ENCODE data around the gene FKRP. TPM values are rescaled to one million over a fixed set of nuclear protein-coding genes. Genes with fewer than 3 reads are reported as not detected.

FKRP gene
- total RNA-seq, 5 donors from 2014 or later (not counting 1 experiment from before 2014, with no cell fraction given), result 17.8 to 35.3 (median 23.6) TPM

DNA sequence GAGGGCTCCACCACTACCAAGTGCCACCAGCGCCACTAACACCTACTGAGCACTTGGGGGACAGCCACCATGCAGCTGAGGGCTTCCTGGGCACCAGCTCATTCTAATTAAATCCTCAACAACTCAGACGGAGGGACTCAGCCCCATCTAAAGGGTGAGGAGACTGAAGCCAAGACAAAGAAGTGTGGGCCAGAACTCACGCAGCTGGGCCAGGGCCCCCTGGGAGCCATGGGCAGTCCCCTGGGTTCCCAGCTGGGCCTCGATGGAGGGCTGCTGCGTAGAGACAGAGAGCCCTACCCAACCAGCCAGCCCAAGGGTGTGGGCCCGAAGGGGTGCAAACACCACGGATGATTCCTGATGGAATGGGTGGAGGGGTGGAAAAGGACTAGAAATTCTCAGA lies 16.2 kb upstream of the FKRP start:
- ChIA-PET CTCF (interaction anchor here (0.7 to 3.5 kb wide), 7 partner anchors 11 to 864 kb away, joined by 3 to 23 read pairs (median 3); partner anchors contain the start of gene PRKD2 (in 1 of the 2)), POLR2A (no interaction called here)
- Mint-ChIP-seq H3K4me1 (peaks cover 8 to 23% (median 16%) of the 10 kb centered on the region in 3 donors), H3K4me3 (no peak overlapping the region), H3K36me3 (peaks cover 37% of the 10 kb centered on the region), H3K27me3 (no peaks in the 10 kb centered on the region), H3K9me3 (no peaks in the 10 kb centered on the region), H3K27ac (no peak overlapping the region)
- WGBS (ENCODE audit: insufficient coverage), result 100% methylated on average over 4 of the region's 7 CpGs
- DNase-seq, result no peak
- Histone ChIP-seq H3K4me1 (ENCODE audit: control insufficient read depth in 1 of 2, extremely low read depth in 1 of 2, insufficient read depth in 2 of 2, low read length in 2 of 2) (peaks cover 0 to 13% of the 10 kb centered on the region in 2 experiments), H3K4me3 (ENCODE audit: control insufficient read depth in 1 of 2, extremely low read depth in 1 of 2, low read length in 1 of 2) (no peak overlapping the region), H3K9me3 (no peaks in the 10 kb centered on the region), H3K36me3 (ENCODE audit: control insufficient read depth in 2 of 2, extremely low read depth in 1 of 2, insufficient read depth in 1 of 2, low read length in 1 of 2) (peaks cover 13 to 96% of the 10 kb centered on the region in 2 donors), H3K27me3 (replicated peaks in 1 of 2; ENCODE audit: control insufficient read depth in 2 of 2, extremely low read depth in 1 of 2, insufficient read depth in 2 of 2, low read length in 1 of 2) (no peaks in the 10 kb centered on the region), H3K27ac (ENCODE audit: low read length) (no peak overlapping the region)
- no peak for ATAC-seq (replicated peaks in 1 of 4)

DNA sequence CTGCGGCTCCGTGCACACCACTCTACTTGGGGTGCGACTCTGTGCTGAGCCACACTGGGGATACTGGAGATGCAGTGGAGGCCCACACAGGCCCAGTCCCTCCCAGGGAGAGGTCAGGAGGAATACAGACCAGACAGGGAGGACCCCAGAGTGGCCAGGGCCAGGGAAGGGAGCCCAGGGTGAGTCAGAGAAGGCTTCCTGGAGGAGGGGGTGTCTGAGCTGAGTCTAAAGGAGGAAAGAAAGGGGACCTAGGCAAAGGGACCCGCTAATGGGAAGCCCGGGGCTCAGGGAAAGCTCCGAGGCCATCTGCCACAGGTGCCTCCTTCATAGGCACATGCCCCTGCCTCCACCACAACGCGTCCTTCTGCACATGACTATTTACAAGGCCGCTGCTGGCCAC lies 15.7 kb upstream of the FKRP start:
- no peak for ATAC-seq (replicated peaks in 1 of 4)
- Mint-ChIP-seq H3K9me3 (no peaks in the 10 kb centered on the region), H3K4me1 (peaks cover 8 to 23% (median 16%) of the 10 kb centered on the region in 3 donors), H3K27ac (no peak overlapping the region), H3K36me3 (peaks cover 37% of the 10 kb centered on the region), H3K27me3 (no peaks in the 10 kb centered on the region), H3K4me3 (no peak overlapping the region)
- no peak overlapping the region for H3K27ac ChIP-seq (ENCODE audit: low read length)
- H3K4me1 ChIP-seq (ENCODE audit: control insufficient read depth in 1 of 2, extremely low read depth in 1 of 2, insufficient read depth in 2 of 2, low read length in 2 of 2), result peaks cover 0 to 13% of the 10 kb centered on the region in 2 experiments
- H3K9me3 ChIP-seq, result no peaks in the 10 kb centered on the region
- ChIA-PET CTCF (interaction anchor here (1.7 to 3.5 kb wide), 3 partner anchors 15 to 27 kb away, joined by 3 to 23 read pairs (median 19); partner anchors contain the start of gene PRKD2 (in 1 of the 2)), POLR2A (no interaction called here)
- no peaks in the 10 kb centered on the region for H3K27me3 ChIP-seq (replicated peaks in 1 of 2; ENCODE audit: control insufficient read depth in 2 of 2, extremely low read depth in 1 of 2, insufficient read depth in 2 of 2, low read length in 1 of 2)
- DNase-seq, result no peak
- no peak overlapping the region for H3K4me3 ChIP-seq (ENCODE audit: control insufficient read depth in 1 of 2, extremely low read depth in 1 of 2, low read length in 1 of 2)
- peaks cover 12 to 94% of the 10 kb centered on the region in 2 donors for H3K36me3 ChIP-seq (ENCODE audit: control insufficient read depth in 2 of 2, extremely low read depth in 1 of 2, insufficient read depth in 1 of 2, low read length in 1 of 2)
- 94% methylated on average over 6 of the region's 9 CpGs for WGBS (ENCODE audit: insufficient coverage)

DNA sequence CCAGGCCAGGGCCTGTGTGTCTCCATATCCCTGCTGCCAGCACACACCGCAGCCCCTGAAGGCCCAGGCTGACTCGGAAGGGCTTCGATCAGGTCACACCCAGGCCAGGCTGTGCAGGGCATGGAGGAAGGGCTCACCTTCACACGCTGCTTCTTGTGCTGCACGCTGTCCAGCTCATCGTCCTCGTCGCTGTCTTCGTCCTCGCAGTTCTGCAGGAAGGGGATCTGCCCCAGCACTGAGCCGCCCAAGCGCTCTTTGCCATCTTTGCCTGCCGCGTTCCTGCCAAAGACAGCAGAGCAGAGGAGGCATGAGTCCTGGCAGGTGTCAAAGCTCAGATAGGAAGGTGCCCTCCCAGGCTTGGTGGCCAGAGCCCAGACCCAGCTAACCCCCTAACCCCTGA lies 15.3 kb upstream of the FKRP start:
- H3K36me3 ChIP-seq (ENCODE audit: control insufficient read depth in 2 of 2, extremely low read depth in 1 of 2, insufficient read depth in 1 of 2, low read length in 1 of 2), result peaks cover 12 to 93% of the 10 kb centered on the region in 2 donors
- Mint-ChIP-seq H3K4me1 (peaks cover 8 to 23% (median 16%) of the 10 kb centered on the region in 3 donors), H3K36me3 (peaks cover 36% of the 10 kb centered on the region), H3K9me3 (no peaks in the 10 kb centered on the region), H3K27ac (no peak overlapping the region), H3K4me3 (no peak overlapping the region), H3K27me3 (no peaks in the 10 kb centered on the region)
- POLR2A ChIA-PET, result no interaction called here
- H3K27me3 ChIP-seq (replicated peaks in 1 of 2; ENCODE audit: control insufficient read depth in 2 of 2, extremely low read depth in 1 of 2, insufficient read depth in 2 of 2, low read length in 1 of 2), result no peaks in the 10 kb centered on the region
- H3K4me3 ChIP-seq (ENCODE audit: control insufficient read depth in 1 of 2, extremely low read depth in 1 of 2, low read length in 1 of 2), result no peak overlapping the region
- no peak for ATAC-seq (replicated peaks in 1 of 4)
- no peak for DNase-seq
- no peaks in the 10 kb centered on the region for H3K9me3 ChIP-seq
- WGBS (ENCODE audit: insufficient coverage), result 95% methylated on average over 12 of the region's 14 CpGs
- peaks cover 0 to 13% of the 10 kb centered on the region in 2 experiments for H3K4me1 ChIP-seq (ENCODE audit: control insufficient read depth in 1 of 2, extremely low read depth in 1 of 2, insufficient read depth in 2 of 2, low read length in 2 of 2)
- no peak overlapping the region for H3K27ac ChIP-seq (ENCODE audit: low read length)
- CTCF ChIA-PET, result interaction anchor here (0.5 to 3.5 kb wide), 2 partner anchors 16 to 17 kb away, joined by 6 to 19 read pairs; partner anchors contain the start of gene PRKD2 (in 1 of the 2)

DNA sequence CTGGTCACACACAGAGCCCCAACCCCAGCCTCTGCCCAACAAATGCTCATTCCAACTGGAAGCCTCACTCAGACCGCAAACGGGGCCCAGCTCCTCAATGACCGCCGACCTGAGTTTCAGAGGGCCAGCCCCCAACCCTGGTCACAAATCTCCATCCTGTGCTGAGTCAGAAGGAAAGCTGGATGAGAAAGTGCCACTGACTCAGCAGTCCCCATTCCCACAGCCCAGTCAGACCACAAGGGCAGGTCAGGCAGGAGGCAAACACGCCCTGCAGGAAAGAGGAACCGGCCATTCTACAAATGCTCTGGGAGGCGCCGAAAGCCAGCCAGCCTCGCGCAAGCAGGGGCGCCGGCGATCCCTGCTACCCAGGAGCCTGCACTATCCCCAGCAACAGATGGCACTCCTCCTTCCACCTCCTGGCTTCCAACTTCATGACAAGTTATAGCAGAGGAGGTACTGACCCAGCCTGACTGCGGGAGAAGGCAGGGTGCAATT lies 14.8 kb upstream of the FKRP start:
- 68% methylated on average over 11 of the region's 14 CpGs for WGBS (ENCODE audit: insufficient coverage)
- Mint-ChIP-seq H3K4me1 (peaks cover 8 to 23% (median 16%) of the 10 kb centered on the region in 3 donors), H3K27ac (no peak overlapping the region), H3K36me3 (peaks cover 32% of the 10 kb centered on the region), H3K9me3 (no peaks in the 10 kb centered on the region), H3K27me3 (no peaks in the 10 kb centered on the region), H3K4me3 (no peak overlapping the region)
- ATAC-seq (replicated peaks in 1 of 4), result no peak
- Histone ChIP-seq H3K27ac (ENCODE audit: low read length) (no peak overlapping the region), H3K4me3 (ENCODE audit: control insufficient read depth in 1 of 2, extremely low read depth in 1 of 2, low read length in 1 of 2) (no peak overlapping the region), H3K36me3 (ENCODE audit: control insufficient read depth in 2 of 2, extremely low read depth in 1 of 2, insufficient read depth in 1 of 2, low read length in 1 of 2) (peaks cover 12 to 88% of the 10 kb centered on the region in 2 donors), H3K4me1 (ENCODE audit: control insufficient read depth in 1 of 2, extremely low read depth in 1 of 2, insufficient read depth in 2 of 2, low read length in 2 of 2) (peaks cover 0 to 13% of the 10 kb centered on the region in 2 experiments), H3K27me3 (replicated peaks in 1 of 2; ENCODE audit: control insufficient read depth in 2 of 2, extremely low read depth in 1 of 2, insufficient read depth in 2 of 2, low read length in 1 of 2) (no peaks in the 10 kb centered on the region), H3K9me3 (no peaks in the 10 kb centered on the region)
- DNase-seq, result no peak
- POLR2A ChIA-PET, result no interaction called here
- CTCF ChIA-PET, result interaction anchor here (0.5 to 3.5 kb wide), 2 partner anchors 16 to 17 kb away, joined by 6 to 19 read pairs; partner anchors contain the start of gene PRKD2 (in 1 of the 2)

DNA sequence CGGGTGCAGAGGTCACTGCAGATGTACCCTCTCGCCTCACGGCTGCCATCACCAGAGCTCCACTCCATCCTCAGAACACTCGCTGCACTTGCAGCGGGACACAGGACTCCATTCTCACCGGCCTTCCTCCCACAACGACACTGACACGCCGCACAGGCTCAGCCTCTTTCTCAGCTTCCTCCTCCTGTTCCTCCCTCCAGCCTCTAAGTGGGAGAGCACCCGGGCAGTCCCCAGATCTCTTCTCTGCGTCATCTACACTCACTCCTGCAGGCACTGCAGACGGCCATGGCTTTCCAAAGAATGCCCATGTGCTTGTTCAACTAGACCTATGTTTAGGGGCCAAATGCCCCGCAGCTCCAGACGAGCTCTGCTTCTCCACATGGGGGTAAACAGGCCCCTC lies 14.3 kb upstream of the FKRP start:
- ATAC-seq (replicated peaks in 1 of 4), result no peak
- H3K36me3 Mint-ChIP-seq, result peaks cover 29% of the 10 kb centered on the region
- no peak overlapping the region for H3K27ac ChIP-seq (ENCODE audit: low read length)

DNA sequence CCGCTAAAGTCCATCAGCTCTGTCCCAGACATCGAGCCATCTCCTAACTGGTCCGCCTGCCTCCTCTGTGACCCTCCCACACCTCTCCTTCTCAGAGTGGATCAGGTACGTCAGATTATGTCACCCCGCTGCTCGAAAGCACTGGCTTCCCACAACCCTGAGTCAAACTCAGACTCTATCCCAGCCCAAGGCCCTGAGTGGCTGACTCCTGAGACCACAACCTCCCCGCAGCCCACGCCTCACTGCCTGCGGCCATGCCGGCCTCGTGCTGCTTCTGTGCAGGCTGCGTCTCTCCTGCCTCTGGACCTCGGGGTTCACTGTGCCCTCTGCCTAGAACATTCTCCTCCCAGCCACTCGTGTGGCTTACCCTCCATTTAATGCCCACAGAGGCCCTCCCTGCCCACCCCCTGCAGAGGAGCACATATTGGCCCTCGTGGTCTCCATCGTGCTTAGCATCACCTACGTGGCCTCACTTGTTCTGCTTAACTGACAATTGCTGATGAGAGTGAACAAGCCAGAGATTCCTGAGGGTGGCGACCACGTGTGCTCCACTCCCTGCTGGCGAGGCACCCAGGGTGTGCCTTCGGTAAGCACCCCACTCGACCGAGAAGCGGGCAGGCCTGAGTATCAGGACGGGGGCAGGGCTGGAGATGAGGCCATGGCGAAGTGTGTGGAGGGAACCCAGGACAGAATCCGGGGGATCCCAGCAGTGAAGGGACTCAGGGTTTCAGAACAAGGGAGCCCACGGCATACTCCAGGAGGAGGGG lies 13.5 kb upstream of the FKRP start:
- 93% methylated on average over 27 of the region's 28 CpGs for WGBS (ENCODE audit: insufficient coverage)
- H3K9me3 Mint-ChIP-seq, result no peaks in the 10 kb centered on the region
- H3K27ac Mint-ChIP-seq, result no peak overlapping the region
- H3K36me3 Mint-ChIP-seq, result peaks cover 32% of the 10 kb centered on the region
- no peak overlapping the region for H3K4me3 Mint-ChIP-seq
- DNase-seq (no peak), ATAC-seq (replicated peaks in 1 of 4) (no peak)
- Histone ChIP-seq H3K9me3 (no peaks in the 10 kb centered on the region), H3K27ac (ENCODE audit: low read length) (no peak overlapping the region), H3K36me3 (ENCODE audit: control insufficient read depth in 2 of 2, extremely low read depth in 1 of 2, insufficient read depth in 1 of 2, low read length in 1 of 2) (peaks cover 20 to 85% of the 10 kb centered on the region in 2 donors), H3K4me1 (ENCODE audit: control insufficient read depth in 1 of 2, extremely low read depth in 1 of 2, insufficient read depth in 2 of 2, low read length in 2 of 2) (peaks cover 0 to 13% of the 10 kb centered on the region in 2 experiments), H3K4me3 (ENCODE audit: control insufficient read depth in 1 of 2, extremely low read depth in 1 of 2, low read length in 1 of 2) (no peak overlapping the region), H3K27me3 (replicated peaks in 1 of 2; ENCODE audit: control insufficient read depth in 2 of 2, extremely low read depth in 1 of 2, insufficient read depth in 2 of 2, low read length in 1 of 2) (no peaks in the 10 kb centered on the region)
- CTCF ChIA-PET, result interaction anchor here in 1 of 2 donors (0.6 kb wide), 1 partner anchor 11 kb away, joined by 3 read pairs; no protein-coding TSS in a partner anchor
- POLR2A ChIA-PET, result interaction anchor here in 1 of 2 donors (0.6 kb wide), 1 partner anchor 13 kb away, joined by 5 read pairs; no protein-coding TSS in a partner anchor
- H3K27me3 Mint-ChIP-seq, result no peaks in the 10 kb centered on the region
- peaks cover 8 to 23% (median 16%) of the 10 kb centered on the region in 3 donors for H3K4me1 Mint-ChIP-seq

More for the DNA sequence above, 14.3 kb upstream of the FKRP start:
- H3K4me3 Mint-ChIP-seq, result no peak overlapping the region
- no peaks in the 10 kb centered on the region for H3K27me3 ChIP-seq (replicated peaks in 1 of 2; ENCODE audit: control insufficient read depth in 2 of 2, extremely low read depth in 1 of 2, insufficient read depth in 2 of 2, low read length in 1 of 2)
- H3K36me3 ChIP-seq (ENCODE audit: control insufficient read depth in 2 of 2, extremely low read depth in 1 of 2, insufficient read depth in 1 of 2, low read length in 1 of 2), result peaks cover 14 to 85% of the 10 kb centered on the region in 2 donors
- 77% methylated on average over 13 of the region's 14 CpGs for WGBS (ENCODE audit: insufficient coverage)
- peaks cover 0 to 13% of the 10 kb centered on the region in 2 experiments for H3K4me1 ChIP-seq (ENCODE audit: control insufficient read depth in 1 of 2, extremely low read depth in 1 of 2, insufficient read depth in 2 of 2, low read length in 2 of 2)
- no peaks in the 10 kb centered on the region for H3K9me3 Mint-ChIP-seq
- no peak for DNase-seq
- POLR2A ChIA-PET, result no interaction called here
- no peak overlapping the region for H3K4me3 ChIP-seq (ENCODE audit: control insufficient read depth in 1 of 2, extremely low read depth in 1 of 2, low read length in 1 of 2)
- H3K27ac Mint-ChIP-seq, result peak overlapping the region in 1 of 2 donors; percentile 25
- peaks cover 8 to 23% (median 16%) of the 10 kb centered on the region in 3 donors for H3K4me1 Mint-ChIP-seq
- CTCF ChIA-PET, result interaction anchor here in 1 of 2 donors (0.6 kb wide), 1 partner anchor 12 kb away, joined by 3 read pairs; no protein-coding TSS in a partner anchor
- H3K27me3 Mint-ChIP-seq, result no peaks in the 10 kb centered on the region
- no peaks in the 10 kb centered on the region for H3K9me3 ChIP-seq

Measured in T-cell (primary cell).